SIG-M5 (cell line): Measurements from ENCODE around the gene APLP2.
"Not testable (repeated sequence)": the region's sequence is repeated elsewhere in the genome, so short reads cannot be mapped to it uniquely, and the experiment has no call there.

ENCODE experiments used
- DNase-seq: peaks from one replicate; lab custom pipeline; 2025; lab: John Stamatoyannopoulos, UW

APLP2 gene

GRCh38 chr11:130061017-130061416 lies 8.7 kb upstream of the APLP2 start:
- DNase-seq, result no peak

DNA sequence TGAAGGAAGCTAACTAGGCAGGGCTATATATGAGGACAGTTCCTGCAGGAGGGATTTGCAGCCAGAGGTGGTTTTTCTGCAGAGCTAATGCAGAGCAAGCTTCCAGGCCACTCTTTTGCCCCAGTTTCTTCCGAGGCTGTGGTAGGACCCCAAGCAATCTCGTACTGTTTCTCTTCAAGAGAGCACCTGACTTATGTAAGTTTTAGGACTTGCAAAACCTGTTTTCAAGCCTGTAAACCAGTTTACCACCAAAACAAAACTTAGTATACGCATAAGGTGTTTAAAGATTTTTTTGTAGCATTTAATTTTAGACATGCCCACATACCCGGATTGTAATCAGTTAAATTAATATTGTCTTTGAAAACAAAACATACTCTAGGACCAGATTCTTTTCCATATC lies 7.7 kb upstream of the APLP2 start:
- DNase-seq, result no peak

GRCh38 chr11:130063451-130063850 lies 6.2 kb upstream of the APLP2 start:
- DNase-seq, result no peak

GRCh38 chr11:130064596-130064995 lies 5.1 kb upstream of the APLP2 start:
- DNase-seq, result no peak

DNA sequence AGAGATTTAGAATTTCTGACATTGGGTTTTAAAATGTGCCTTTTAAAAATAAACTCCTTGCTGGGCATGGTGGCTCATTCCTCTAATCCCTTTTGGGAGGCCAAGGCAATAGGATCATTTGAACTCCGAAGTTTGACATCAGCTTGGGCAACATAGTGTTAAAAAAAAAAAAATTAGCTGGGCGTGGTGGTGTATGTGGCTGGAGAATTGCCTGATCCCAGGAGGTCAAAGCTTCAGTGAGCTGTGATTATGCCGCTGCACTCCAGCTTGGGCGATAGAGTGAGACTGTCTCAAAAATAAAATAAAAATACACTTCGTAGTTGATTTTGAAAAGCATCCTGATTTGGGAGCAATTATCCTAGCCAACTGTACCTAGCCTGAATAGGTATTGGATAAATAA lies 3.4 kb upstream of the APLP2 start:
- DNase-seq, result no peak

DNA sequence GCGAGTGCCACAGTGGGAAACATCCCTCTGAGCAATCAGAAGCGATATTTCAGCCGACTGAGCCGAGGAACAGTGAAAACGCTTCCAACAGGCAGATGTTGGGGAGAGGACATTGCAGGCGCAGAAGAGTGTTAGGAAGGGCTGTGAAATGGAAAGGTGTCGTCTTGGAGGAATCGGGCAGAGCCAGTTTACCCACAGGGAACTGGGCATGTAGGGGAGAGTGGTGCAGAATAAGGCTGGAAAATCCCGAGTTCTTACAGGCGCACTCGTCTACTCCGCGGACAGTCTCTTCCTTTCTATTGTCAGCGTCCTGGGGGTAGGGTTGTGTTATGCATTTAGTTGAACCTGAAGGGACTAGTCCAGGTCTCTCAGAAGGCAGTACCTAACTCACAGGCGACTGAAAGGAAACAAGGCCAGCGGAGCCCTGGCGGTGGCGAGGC lies 1.1 kb upstream of the APLP2 start:
- DNase-seq, result no peak

GRCh38 chr11:130068986-130069658 lies 572 bp upstream of the APLP2 start:
- no peak for DNase-seq

GRCh38 chr11:130070109-130070845 lies 583 bp downstream of the APLP2 start:
- no peak for DNase-seq

DNA sequence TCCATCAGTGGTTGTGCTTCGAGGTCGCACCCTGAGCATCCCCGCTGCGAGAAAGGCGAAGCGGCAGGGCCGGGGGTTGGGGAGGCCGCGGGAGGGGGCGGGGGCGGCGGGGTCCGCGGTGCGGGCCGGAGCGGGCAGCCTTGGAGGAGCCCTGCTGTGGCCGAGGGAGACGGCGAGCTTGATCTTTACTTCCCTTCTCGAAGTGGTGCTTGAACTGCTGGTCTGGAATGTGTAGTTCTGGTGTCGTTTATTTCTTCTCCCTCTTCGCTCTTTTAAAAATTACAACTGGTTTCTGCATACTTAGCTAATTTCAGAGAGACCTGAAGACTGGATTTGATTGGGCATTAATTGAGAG lies 1.1 kb downstream of the APLP2 start:
- no peak for DNase-seq

DNA sequence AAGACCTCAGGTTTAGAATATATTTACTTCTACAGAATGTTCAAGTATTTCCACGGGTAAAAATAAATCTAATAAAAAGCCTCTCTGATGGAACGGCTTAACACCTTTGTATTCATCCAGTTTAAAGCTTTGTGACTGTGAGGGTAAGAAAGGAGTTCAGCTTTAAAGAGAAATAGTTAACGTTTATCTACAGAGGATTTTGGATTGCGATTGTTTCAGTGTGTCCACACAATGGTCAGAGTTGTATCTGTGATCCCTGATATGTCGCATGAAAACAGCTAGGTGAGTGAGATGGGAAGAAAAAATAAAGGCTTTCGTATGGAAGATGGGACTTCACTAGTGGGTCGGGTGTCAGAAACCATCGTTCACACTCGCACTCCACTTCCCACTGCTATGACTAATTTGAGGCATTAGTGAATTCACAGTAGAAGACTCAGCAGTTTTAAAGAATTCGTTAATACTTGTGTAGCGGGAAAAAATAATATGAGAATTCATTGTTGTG lies 1.6 kb downstream of the APLP2 start:
- no peak for DNase-seq

GRCh38 chr11:130074736-130075135 lies 5.0 kb downstream of the APLP2 start:
- no peak for DNase-seq

DNA sequence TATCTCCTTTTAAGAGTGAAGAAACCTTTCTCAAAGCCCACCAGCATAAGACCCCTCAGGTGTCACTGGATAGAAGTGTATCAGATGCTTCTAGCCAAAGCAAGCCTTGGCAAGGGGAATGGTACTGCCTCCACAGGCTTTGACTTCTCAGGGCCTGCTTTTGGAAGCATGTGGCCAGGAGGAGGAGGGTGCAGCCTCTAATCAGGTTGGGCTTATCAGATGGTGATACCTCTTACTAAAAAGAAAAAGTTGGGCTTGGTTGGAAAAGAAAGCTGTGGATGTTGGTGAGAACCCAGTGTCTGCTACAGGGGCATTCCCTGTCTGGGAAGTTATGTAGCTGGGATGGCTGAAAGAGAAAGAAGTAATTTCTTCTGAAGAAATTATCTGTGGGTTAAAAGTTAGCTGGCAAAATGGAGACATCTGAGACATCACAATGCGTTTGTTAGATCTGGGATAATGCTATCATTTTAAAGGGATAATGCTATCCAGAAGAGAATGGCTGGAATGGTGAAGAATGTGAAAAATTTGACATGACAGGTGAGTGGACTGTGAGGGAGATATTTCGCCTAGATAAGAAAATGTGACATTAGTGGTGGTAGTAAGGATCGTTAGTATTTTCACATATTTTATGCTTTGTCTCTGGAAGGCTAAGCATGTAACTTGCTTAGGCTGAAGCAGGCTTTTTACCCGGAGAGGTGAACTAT lies 7.2 kb downstream of the APLP2 start:
- DNase-seq, result no peak

- DNase-seq, result no peak
Measured at GRCh38 chr11:130077671-130078070, 8.0 kb downstream of the APLP2 start.

DNA sequence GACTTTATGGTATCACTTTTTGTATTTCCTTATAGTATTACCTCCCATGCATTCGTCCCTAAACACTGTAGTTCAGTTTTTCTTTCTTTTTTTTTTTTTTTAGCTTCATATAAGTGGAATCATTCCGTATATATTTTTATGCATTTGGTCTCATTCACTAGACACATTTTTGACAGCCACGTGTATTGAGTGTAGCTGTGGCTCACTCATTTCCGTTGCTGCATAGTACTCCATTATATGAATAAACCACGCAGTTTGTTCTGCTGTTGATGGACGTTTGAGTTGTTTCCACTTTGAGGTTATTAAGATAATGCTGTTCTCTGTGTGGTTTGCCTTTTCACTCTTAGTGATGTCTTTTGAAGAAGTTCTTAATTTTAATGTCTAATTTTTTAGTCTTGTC lies 8.4 kb downstream of the APLP2 start:
- DNase-seq, result no peak

- DNase-seq, result no peak
Measured at GRCh38 chr11:130085671-130086290, 16.1 kb downstream of the APLP2 start.

- DNase-seq, result no peak
Measured at GRCh38 chr11:130086669-130087068, 17.0 kb downstream of the APLP2 start.

DNA sequence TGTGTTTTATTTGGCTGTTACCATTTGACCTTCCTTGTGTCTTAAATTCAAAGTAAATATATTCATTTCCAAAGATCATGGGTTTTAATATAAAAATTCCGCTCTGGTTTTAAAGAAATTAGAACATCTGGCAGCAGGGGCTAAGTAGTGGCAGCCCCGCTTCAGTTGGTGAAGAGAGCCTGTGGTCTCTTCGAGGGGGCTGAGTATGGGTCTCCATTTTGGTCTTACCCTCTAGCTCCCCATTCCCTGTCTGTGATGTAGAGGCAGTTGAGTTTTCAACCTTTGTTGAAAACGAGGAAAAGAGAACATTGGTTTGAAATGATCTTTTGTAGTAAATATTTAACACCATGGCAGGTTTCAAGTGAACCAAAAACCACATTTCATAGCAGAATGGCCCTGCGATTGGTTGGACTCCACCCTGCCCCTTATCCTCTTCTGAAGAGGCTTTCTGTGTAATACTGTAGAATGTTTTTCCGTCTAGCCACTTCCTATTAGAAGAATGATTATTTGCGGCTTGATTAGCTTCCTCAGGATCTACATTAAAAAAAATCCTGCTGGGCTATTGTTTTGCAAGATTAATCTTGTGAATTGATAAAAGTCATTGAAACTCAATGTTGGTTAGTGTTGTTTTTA lies 17.7 kb downstream of the APLP2 start:
- no peak for DNase-seq

DNA sequence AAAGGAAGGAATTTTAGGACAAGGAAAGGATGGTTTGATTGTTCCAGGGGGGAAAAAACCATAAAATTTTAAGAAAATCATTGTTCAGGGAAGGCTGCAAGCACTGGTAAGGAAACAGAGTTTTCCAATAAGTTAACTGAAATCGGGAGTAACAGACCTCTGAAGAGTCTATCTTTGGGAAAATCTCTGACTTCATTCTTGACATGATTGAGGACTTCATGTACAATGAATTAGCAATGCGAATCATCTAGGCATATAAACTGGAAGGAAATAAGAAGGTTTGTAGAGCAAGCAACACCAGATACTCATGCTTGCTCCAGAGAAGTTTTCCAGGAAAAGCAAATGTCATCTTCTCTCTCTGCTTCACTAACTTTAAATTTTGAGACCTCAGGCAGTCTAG lies 18.5 kb downstream of the APLP2 start:
- DNase-seq, result no peak

GRCh38 chr11:130088919-130089673 lies 19.4 kb downstream of the APLP2 start:
- no peak for DNase-seq

DNA sequence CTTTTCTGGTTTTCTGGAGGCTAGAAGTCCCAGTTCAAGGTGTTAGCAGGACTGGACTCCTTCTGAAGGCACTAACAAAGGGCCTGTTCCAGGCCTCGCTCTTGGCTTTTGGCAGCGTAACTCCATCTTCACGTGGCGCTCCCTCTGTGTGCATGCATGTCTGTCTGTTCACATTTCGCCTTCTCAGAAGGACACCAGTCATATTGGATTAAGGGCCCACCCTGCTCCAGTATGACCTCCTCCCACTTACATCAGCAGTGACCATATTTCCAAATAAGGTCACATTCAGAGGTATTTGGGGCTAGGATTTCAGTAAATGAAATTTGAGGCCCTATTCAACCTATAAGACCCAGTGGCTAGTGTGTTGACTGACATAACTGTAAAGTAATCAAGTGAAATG lies 20.0 kb downstream of the APLP2 start:
- no peak for DNase-seq

DNA sequence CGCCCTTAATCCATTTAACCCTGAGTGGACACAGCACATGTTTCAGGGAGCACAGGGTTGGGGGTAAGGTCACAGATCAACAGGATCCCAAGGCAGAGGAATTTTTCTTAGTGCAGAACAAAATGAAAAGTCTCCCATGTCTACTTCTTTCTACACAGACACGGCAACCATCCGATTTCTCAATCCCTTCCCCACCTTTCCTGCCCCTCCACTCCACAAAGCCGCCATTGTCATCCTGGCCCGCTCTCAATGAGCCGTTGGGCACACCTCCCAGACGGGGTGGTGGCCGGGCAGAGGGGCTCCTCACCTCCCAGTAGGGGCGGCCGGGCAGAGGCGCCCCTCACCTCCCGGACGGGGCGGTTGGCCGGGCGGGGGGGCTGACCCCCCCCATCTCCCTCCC lies 20.8 kb downstream of the APLP2 start:
- DNase-seq, result not testable (repeated sequence)
